ENCODE data around the gene GDF10.

GRCh38 chr10:47276071-47276470 lies 23.9 kb upstream of the GDF10 start:
- TF ChIP-seq NFIC (IDR thresholded peaks at IDR 0.05; ENCODE audit: borderline replicate concordance) (no peak), CTCF (IDR thresholded peaks at IDR 0.05) (no peak), POLR2AphosphoS5 (IDR thresholded peaks at IDR 0.05; ENCODE audit: low read depth, low read length) (no peak)
